NCI-H1436 treated with DMSO at 0.1 percent for 48 hours (cell line): ENCODE measurements around the gene DDX41.
"Not testable (repeated sequence)": the region's sequence is repeated elsewhere in the genome, so short reads cannot be mapped to it uniquely, and the experiment has no call there.

ENCODE experiments used
- DNase-seq: peaks from one replicate; lab custom pipeline; 2025; lab: John Stamatoyannopoulos, UW

Gene DDX41

DNA sequence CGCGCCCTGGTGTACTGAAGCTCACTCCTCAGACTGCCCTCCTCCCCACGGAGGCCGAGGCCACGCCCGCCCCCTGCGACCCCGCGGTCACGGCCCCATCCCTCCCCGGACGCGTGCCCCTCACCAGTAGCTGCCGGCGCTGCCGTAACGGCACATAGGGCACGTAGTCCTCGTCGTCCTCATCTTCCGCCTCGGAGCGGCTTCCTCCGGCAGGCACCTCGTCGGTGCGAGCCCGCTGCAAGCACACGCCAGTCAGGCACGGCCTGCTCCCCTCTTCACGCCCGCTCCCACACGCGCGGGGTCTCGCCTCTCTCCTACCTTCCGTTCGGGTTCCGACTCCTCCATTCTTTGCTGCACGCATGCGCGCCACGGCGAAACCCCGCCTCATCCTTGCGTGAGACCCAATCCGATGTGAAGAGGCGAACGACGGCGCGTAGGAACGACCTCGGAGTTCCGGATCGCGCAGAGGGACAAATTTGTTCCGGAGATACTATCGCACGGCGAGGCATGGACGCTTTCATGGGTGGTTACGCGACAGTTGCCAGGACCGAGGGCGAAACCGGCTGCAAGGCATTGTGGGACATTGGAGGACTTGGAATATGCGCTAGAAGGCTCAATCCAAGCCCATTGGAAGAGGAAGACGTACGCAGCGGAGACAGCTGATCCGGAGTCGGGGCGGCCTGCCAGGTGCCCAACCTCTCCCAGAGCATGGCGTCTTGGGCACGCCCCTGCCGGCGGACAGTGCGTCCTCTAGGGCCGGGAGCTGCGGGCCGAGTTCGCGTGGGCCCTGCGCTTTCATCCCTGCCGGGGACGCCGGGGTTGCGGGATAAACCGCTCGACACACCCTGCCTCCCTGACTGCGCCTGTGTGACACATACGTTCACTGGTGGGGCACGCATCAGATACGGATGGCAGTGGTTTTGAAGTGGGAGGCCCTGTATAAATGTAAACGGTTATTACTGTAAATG lies at the start of gene DDX41:
Gene DDX41 (minus strand): TSS at position 361 of the 968 bp plus-strand sequence. CDS start 16 bp downstream, at position 345.
- DNase-seq, result no peak

DNA sequence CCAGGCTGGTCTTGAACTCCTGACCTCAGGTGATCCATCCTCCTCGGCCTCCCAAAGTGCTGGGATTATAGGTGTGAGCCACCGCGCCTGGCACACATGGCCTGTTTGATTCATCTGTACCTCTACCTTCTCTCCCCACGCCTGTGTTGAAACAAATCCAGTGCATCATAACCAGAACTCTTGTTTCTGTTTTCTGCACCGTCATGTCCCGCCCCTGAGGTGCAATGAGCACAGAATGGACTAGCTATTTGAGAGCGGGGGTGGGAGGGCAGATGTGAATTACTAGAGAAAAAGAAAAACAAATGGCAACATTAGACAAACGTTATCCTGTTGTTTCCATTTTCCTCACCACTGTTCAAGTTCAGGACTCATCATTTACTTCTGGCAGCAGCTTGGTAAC lies 48.3 kb upstream of the DDX41 start:
- DNase-seq, result no peak

DNA sequence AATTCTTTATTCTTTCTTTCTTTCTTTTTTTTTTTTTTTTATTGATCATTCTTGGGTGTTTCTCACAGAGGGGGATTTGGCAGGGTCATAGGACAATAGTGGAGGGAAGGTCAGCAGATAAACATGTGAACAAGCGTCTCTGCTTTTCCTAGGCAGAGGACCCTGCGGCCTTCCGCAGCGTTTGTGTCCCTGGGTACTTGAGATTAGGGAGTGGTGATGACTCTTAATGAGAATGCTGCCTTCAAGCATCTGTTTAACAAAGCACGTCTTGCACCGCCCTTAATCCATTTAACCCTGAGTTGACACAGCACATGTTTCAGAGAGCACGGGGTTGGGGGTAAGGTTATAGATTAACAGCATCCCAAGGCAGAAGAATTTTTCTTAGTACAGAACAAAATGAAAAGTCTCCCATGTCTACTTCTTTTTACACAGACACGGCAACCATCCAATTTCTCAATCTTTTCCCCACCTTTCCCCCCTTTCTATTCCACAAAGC lies 42.7 kb upstream of the DDX41 start:
- not testable (repeated sequence) for DNase-seq

DNA sequence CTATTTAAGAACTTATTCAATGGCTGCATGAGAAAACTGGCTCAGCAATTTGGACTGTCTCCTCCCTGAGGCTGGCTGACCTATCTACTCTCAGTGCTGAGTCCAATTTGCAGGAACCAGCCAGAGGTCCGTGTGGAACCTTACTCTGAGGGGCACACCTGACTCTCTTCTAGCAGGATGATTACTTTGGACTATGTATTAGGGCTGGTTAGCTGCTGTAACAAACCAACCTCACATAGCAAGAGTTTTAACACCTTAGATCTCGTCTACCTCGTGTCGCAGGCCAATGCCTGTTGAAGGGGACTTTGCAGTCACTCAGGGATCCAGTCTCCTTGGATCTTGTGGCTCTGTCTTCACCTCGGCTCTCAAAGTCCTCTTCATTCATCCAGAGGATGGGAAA lies 41.0 kb upstream of the DDX41 start:
- no peak for DNase-seq

DNA sequence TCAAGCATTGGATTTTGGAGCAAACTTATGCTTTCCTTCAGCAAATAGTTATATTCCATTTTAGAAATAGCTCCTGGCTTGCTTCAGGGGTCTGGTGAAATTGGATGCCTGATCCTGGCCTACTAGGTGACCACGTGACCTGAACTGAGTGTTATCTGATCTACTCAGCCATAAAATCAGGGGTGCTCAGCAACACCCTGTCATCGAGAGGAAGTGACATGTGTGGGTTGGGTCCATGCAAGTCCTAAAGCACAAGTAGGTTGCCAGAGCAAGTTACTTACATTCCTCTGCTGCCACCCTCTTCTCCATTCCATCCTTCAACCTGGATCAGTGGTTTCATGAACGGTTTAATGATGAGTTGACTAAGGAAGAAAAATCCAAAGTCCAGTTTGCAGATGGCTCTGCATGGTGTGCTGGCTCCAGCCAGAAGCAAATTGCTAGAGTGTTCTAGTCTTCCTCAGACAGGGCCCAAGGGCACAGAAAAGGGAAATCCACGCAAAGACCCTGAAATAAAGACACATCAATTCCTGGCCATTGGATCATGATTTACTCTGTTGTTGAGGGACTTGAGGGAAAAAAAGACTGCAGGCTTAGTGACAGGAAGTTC lies 40.4 kb upstream of the DDX41 start:
- DNase-seq, result no peak

DNA sequence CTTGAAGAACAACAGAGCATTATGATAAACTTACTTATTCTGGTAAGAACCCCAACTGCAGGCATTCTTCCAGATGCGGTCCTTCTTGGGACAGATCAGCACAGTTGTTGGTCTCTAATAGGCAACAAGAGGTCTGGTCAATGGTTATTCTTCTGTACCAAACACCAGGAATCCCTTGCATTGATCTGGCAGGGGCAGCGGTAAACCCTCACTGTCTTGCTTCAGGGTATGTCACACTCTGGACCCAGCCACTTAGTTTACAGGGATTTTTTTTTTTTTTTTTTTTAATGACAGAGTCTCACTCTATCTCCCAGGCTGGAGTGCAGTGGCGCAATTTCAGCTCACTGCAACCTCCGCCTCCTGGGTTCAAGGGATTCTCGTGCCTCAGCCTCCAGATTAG lies 38.9 kb upstream of the DDX41 start:
- DNase-seq, result no peak

DNA sequence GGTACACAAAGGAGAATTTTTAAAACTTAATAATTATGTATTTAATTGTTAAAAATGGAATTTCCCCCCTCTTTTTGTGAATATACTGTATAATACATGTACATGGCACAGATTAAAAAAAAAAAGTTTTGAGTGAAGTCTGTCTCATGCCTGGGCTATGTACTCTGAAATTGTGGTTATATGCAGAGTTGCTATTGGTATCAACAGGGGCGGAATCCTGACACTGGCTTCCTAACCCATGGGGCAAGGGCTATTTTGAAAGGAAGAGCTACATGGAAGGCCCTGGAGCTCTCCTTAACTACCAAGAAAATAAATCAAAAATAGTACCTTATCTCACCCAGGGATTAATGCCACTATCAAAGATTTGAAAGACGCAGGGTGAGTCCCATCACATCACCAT lies 38.5 kb upstream of the DDX41 start:
- DNase-seq, result no peak

DNA sequence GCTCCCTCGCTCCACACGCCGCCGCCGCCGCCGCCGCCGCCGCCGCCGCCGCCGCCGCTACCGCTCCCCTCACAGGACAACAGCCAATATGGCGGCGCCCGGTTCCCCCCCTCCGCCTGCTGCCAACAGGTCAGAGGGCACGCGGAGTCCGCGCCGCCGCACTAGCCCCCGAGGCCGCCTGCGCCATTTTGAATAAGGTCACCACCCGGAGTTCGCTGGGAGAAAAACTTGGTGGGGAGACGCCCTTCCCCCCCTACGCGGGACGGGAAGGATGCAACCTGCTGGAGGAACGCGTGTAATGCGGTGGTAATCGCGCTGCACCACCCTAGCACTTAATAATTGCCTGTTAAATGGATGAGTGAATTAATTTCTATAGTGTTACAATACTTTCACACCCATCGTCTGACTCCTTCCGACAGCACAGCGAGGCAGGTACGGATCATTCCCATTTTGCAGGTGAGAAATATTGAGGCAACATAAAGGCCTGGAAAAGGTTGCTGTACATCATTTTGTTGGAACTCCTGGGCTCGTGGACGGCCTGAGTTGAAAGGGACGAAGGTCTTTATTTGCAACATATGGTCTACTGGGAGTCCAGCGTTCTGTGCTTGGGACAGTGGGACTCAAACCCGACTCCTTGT lies 37.8 kb upstream of the DDX41 start, which contains the start of gene FAM193B:
Gene FAM193B (minus strand): TSS at position 90 of the 638 bp plus-strand sequence. CDS start 105 bp downstream, outside the sequence.
- no peak for DNase-seq

DNA sequence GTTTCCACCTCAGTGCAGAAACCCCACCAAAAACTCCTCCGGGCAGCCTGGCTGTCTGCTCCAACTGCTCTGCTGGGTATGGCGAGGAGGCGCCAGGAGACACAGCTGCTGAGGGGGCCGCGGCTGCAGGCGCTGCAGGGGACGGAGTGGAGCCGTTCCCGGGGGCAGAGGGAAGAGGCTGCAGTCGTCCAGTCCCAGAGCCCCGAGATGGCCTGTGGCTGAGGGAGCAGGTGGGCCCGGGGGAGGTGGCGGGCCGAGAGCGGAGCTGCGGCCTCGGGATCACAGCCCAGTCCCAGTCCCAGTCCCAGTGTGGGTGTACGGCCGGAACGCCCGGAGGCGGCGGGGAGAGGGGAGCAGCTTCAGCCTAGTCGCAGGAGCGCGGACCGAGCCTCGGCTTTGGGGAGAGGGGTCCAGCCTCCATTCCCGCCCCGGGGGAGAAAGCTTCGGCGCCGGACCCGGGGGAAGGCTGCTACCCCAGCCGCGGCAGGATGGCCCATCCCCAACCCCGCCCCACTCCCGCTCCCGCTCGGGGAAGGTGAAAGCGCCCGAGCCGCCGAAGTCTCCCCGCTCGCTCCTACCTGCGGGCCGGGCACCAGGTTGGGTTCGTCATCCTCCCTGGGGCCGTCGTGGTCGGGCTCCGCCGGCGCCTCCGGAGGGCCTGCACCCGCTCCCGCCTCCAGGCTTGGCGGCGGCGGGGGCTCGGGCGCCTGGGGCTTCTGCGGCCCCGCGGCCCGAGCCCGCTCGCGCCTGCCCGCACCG lies 37.1 kb upstream of the DDX41 start:
- DNase-seq, result no peak

DNA sequence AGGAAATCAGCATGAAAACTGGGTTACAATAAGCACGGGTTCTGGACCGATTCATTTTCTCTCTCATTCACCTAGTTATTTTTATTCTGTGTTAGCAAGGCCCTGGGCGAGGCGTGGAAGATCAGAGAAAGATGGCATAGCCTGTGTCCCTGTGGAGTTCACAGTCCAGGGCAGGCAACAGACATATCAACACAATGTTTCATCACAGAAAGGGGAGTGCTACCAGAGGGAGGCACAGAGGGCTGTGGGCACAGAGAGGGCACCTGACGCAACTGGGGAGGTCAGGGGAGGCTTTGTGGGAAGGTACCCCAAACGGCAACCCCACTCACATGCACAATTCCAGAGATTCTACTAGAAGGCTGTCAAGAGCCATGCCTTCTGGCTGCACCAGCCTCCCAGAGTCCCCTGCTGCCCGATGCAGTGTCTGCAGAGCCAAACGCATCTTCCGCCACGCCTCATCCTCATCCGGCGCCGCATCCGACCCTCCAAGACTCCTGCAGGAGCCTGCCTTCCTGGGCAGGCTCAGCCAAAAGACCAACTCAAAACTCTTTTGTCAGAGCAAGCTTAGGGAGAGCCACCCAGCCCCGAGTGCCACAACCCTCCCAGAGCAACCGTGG lies 36.2 kb upstream of the DDX41 start:
- no peak for DNase-seq

DNA sequence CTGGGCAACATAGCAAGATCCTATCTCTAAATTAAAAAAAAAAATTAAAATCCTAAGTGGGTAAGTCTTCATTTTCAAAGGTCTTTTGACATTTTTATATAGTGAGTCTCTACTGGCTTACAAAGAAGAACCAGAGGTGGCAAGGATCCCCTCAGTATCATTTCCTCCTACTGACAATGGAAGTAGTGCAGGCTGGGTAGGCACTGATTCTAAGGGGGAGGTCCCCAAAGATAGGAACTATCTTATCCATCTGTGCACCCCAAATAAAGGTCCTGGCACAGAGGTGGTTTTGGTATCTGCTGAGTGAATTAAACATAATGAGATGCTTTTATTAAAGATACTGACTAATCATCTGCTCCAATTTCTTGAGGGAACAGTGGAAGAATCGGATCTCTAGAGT lies 33.4 kb upstream of the DDX41 start:
- no peak for DNase-seq

DNA sequence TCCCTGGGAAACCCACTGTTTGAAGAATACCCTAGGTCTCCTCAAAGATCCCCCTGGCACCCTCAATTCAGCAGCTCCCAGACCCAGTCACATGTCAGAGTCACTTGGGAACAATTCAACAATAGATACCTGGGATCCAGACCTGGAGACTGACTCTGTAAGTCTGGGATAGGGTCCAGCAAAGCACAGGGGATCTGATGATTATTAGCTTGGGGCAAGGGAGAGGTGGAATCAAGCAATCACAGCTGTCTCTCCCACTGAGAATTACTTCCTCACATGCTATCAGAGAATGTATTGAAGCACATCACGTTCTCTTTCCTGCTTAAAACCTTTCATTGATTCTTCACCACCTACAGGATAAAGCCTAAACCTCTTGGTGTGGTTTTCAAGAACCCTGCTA lies 31.7 kb upstream of the DDX41 start:
- no peak for DNase-seq

DNA sequence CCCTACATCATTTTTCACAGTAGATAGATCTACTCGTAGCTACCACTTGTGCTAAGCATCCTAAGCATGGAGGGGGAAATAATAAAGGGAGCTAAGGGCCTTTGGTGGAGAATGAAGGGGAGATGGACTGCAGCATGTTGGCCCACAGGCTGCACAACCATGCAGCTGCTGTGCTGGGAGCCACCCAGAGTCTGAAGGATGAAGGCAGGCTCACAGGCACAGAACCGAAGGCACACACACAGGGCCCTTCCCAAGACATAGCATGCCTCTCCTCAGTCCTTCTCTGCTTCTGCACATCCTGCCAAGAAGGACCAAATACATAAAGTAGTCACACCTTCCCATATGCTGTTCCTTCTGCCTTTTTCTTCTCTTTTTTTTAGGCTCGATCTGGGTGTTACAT lies 31.0 kb upstream of the DDX41 start:
- no peak for DNase-seq

DNA sequence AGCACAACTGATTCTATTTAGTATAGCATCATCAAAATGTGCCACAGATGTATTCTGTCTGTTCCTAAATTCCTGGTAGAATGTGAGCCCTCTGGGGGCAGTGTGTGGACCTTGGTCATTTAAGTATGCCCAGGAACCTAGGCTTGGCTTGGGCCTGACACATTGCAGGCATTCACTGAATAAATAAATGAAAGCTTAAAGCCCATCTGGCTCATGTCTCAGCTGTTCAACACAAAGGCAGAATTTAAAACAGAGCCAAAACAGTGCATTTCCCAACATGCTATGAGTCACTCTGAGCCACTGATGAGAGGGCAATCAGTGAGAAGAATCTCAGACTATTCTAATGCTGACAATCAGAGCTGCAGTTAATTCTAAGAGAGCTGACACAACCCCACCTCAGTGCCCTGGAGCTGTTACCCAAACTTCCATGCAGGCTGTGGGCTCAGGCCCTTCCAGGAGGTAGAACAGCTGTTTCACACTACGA lies 29.5 kb upstream of the DDX41 start:
- no peak for DNase-seq

DNA sequence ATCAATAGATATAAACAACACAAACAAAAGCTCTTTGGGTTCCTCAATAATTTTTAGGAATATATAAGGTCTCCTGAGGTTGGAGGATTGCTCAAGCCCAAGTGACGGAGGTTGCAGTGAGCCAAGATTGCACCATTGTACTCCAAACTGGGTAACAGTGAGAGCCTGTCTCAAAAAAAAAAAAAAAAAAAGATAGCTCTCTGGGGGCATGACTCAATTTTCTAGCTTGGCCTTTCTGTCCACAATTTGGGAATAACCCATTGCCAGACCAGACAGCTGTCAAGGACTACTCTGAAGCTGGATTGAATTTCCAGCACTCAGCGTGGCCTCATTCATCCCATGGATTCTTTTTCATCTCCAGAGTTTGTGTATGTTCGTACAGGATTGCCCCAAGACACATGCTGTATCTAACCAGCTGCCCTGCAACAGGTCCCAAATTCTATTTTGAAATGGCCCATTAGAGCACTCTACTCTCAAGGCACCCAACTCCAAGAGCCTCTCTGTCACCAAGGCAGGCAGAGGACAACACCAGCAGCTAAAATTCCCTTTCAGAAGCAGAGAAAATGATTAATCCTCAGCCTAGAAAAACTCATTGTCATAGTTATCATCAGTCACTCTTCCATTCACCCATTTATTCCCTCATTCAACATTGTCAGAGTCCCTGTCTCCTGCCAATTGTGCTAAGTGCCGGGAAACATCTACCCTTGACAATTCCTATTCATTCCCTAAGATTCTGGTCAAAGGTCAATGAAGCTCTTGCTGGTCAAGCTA lies 28.9 kb upstream of the DDX41 start:
- no peak for DNase-seq

DNA sequence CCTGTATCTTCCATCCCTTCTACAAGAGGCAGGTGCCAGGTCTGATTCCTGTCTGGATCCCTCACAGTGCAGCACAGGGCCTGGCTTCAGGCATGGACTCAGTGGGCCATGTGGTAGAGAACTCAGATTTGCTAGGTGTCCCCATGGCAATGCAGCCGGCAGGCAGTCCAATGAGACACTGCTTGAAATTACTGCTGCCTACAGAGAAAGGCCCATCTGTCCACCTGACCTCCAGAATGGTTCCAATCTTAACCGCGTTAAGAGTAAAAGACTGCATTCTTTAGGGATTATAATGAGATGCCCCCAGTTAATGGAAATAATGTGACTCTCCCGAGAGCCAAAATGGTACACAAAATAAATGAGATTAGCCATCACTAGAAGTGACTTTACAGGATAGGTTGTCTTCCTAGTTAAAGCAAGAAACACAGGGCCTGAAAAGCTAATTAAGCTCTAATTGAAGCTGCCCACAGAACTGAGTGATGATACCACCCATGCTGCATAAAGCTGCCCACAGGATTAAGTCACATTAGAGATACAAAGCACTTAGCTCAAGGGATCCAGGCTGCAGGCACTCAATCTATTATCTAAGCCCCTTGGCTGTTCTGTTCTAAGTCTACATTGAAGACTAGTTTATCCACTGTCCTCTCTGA lies 26.2 kb upstream of the DDX41 start:
- DNase-seq, result no peak

DNA sequence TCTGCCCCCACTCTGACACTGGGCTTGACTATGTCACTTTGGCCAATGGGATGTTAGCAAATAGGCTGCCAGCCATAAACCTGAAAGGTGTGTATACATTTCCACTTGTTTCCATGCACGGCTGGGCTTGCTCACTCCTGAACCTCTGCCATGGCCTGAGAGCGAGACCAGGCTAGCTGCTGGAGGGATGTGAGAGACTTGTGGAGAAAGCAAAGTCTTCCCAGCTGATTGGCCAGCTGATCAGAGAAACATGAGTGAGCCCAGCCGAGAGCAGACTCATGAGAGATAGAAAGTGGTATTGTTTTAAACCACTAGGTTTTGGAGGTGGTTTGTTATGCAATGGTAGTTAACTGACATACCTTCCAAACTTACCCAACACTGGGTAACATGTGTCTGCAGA lies 23.7 kb upstream of the DDX41 start:
- no peak for DNase-seq

DNA sequence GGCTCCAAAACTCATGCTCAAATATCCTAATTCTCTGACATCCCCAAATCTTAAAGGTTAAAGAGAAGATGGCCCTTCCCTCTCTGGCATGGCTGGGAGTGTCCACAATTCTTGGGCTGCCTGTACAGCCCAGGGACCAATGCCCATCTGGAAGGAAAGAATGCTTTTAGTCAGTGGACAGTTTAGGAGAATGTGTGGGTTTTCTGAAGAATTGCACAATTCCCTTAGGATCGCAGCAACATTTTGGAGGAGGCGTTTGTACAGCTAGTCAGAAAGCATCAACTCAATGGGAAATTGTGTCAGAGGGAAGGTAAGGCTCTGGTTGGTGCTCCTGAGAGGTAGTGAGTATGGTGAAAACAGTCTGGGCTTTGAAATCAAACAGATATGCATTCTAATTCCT lies 22.6 kb upstream of the DDX41 start:
- DNase-seq, result no peak

DNA sequence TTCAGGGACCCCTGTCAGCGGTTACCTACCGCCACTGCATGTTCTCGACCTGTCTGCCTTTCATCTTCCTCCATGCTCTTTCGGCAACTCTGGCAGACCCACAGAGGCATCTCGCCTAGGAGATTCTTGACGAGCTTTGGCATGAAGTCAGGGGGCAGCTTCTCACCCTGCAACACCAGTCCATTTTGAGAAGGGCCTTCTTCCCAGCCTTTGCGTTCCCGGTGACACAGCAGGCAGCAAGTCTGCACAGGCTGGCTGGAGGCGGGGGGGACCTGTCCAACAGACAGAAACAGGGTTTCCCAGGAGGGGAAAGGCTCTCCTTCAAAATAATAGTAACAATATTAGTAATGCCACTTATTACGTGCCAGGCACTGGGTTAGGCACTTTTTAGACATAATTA lies 22.1 kb upstream of the DDX41 start:
- DNase-seq, result no peak
